HepG2 (cell line): ENCODE data around the gene PIGL. TPM values are rescaled to one million over a fixed set of nuclear protein-coding genes. Genes with fewer than 3 reads are reported as not detected.
A peak's percentile ranks its signal among the peaks of the same experiment; 100 is the strongest.

Experiments used
- AHR ChIP-seq: IDR thresholded peaks from 2 replicates; pipeline ENCODE4 v1.6.1; 2018; ENCODE audit warnings: missing genetic modification reagents, missing compliant biosample characterization
- ARNT2 ChIP-seq: sonication (generic); formaldehyde crosslinking; IDR thresholded peaks from 2 replicates; pipeline ENCODE4 v1.8.0; 2022; ENCODE audit warnings: mild to moderate bottlenecking, low read depth, missing genetic modification reagents, moderate library complexity
- EEA1 ChIP-seq: sonication (generic); formaldehyde crosslinking; IDR thresholded peaks from 2 replicates; pipeline ENCODE4 v1.5.1; 2020; ENCODE audit warnings: mild to moderate bottlenecking, missing genetic modification reagents, borderline replicate concordance
- GATAD2A ChIP-seq: IDR thresholded peaks from 2 replicates; pipeline ENCODE4 v1.6.1; 2016
- KLF16 ChIP-seq, 2 experiments: sonication (generic) in 1 of 2; formaldehyde crosslinking in 1 of 2; IDR thresholded peaks; 2 replicates each; pipeline versions ENCODE4 v1.6.1 to v1.8.0; 2016 to 2023; ENCODE audit warnings: missing genetic modification reagents in 2 of 2, missing compliant biosample characterization in 1 of 2
- RAD21 ChIP-seq: fragments of 450-650 bp; formaldehyde crosslinking; IDR thresholded peaks from 2 replicates; pipeline ENCODE4 v1.5.0; 2020; ENCODE audit warnings: mild to moderate bottlenecking
- ZBTB44 ChIP-seq: sonication (generic); formaldehyde crosslinking; IDR thresholded peaks from 2 replicates; pipeline ENCODE4 v1.4.0; 2020; ENCODE audit warnings: missing genetic modification reagents
- ZFP82 ChIP-seq: sonication (generic); formaldehyde crosslinking; IDR thresholded peaks from 2 replicates; pipeline ENCODE4 v1.5.1; 2020; ENCODE audit warnings: mild to moderate bottlenecking, missing genetic modification reagents, borderline replicate concordance
- ZNF138 ChIP-seq: sonication (generic); formaldehyde crosslinking; IDR thresholded peaks from 2 replicates; pipeline ENCODE4 v1.5.0; 2020; ENCODE audit warnings: mild to moderate bottlenecking, low read depth, missing genetic modification reagents
- ZNF256 ChIP-seq: sonication (generic); formaldehyde crosslinking; conservative IDR thresholded peaks from 2 replicates; pipeline ENCODE4 v1.4.0; 2020; ENCODE audit warnings: missing genetic modification reagents
- ZNF33B ChIP-seq: sonication (generic); formaldehyde crosslinking; IDR thresholded peaks from 2 replicates; pipeline ENCODE4 v1.5.1; 2020; ENCODE audit warnings: mild to moderate bottlenecking, missing genetic modification reagents
- ZNF350 ChIP-seq: sonication (generic); formaldehyde crosslinking; IDR thresholded peaks from 2 replicates; pipeline ENCODE4 v1.4.0; 2020; ENCODE audit warnings: mild to moderate bottlenecking, low read depth, missing genetic modification reagents, borderline replicate concordance
- ZNF713 ChIP-seq: sonication (generic); formaldehyde crosslinking; IDR thresholded peaks from 2 replicates; pipeline ENCODE4 v1.4.0; 2020; ENCODE audit warnings: mild to moderate bottlenecking, missing genetic modification reagents
- polyA plus RNA-seq, 8 experiments: library from polyadenylated mRNA; depleted of rRNA in 3 of 8; stranded (reverse) in 7 of 8; unstranded in 1 of 8; fragments of >200 nt; fragmentation: Illumina TruSeq in 4 of 8; extraction: Trizol in 4 of 8; gene quantifications; 2 replicates each; pipeline versions ENCODE4 v1.2.1 to v1.2.3, GENCODE V29; 2011 to 2016; ENCODE audit warnings: low read depth in 4 of 8, missing spikeins in 1 of 8, mixed read lengths in 1 of 8; ENCODE audit not compliant: insufficient read depth in 1 of 8
- total RNA-seq, 5 experiments: library from RNA; depleted of rRNA; stranded (reverse); fragments of >200 nt; fragmentation: Illumina TruSeq; extraction: Trizol; gene quantifications; 2 replicates each; pipeline ENCODE4 v1.2.3, GENCODE V29; 2016; ENCODE audit warnings: low read depth in 1 of 5
- TF ChIP-seq, protein P1 (sequence below): sonication (generic); formaldehyde crosslinking; IDR thresholded peaks from 2 replicates; pipeline ENCODE4 v1.5.1; 2020; ENCODE audit warnings: missing genetic modification reagents, mild to moderate bottlenecking, borderline replicate concordance
- TF ChIP-seq, protein P2 (sequence below): sonication (generic); formaldehyde crosslinking; IDR thresholded peaks from 2 replicates; pipeline ENCODE4 v1.5.1; 2020; ENCODE audit warnings: mild to moderate bottlenecking, missing genetic modification reagents, borderline replicate concordance
- TF ChIP-seq, protein P3 (sequence below): IDR thresholded peaks from 2 replicates; pipeline ENCODE4 v1.6.1; 2012; ENCODE audit warnings: low read depth, low read length, improper control_type of control experiment
- TF ChIP-seq, protein P4 (sequence below): sonication (generic); formaldehyde crosslinking; IDR thresholded peaks from 2 replicates; pipeline ENCODE4 v1.9.0; 2022; ENCODE audit warnings: missing genetic modification reagents, mild to moderate bottlenecking, borderline replicate concordance

Gene PIGL
- total and polyA plus RNA-seq, 2 of the 13 experiments (the other 11 are each of a cell fraction or from before 2014, with no cell fraction given), result 28.5 to 63.8 TPM

- TF ChIP-seq ZNF350 (CRISPR knock-in tag) (no peak), ZBTB44 (CRISPR knock-in tag) (no peak), KLF16 (CRISPR knock-in tag; IDR thresholded peaks at IDR 0.05) (peak in 1 of 2 experiments; percentile 46; a peak in 1 of 4 replicates), ZNF256 (CRISPR knock-in tag) (no peak), GATAD2A (CRISPR knock-in tag) (peak; percentile 69), AHR (CRISPR knock-in tag) (no peak), ZFP82 (CRISPR knock-in tag) (no peak), ZNF713 (CRISPR knock-in tag) (no peak), EEA1 (CRISPR knock-in tag) (no peak), ARNT2 (no peak), ZNF138 (no peak), ZNF33B (CRISPR knock-in tag) (no peak), RAD21 (CRISPR knock-in tag) (no peak)
- TF ChIP-seq, protein P1, sequence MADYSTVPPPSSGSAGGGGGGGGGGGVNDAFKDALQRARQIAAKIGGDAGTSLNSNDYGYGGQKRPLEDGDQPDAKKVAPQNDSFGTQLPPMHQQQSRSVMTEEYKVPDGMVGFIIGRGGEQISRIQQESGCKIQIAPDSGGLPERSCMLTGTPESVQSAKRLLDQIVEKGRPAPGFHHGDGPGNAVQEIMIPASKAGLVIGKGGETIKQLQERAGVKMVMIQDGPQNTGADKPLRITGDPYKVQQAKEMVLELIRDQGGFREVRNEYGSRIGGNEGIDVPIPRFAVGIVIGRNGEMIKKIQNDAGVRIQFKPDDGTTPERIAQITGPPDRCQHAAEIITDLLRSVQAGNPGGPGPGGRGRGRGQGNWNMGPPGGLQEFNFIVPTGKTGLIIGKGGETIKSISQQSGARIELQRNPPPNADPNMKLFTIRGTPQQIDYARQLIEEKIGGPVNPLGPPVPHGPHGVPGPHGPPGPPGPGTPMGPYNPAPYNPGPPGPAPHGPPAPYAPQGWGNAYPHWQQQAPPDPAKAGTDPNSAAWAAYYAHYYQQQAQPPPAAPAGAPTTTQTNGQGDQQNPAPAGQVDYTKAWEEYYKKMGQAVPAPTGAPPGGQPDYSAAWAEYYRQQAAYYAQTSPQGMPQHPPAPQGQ (CRISPR knock-in tag), result no peak
- TF ChIP-seq, protein P2, sequence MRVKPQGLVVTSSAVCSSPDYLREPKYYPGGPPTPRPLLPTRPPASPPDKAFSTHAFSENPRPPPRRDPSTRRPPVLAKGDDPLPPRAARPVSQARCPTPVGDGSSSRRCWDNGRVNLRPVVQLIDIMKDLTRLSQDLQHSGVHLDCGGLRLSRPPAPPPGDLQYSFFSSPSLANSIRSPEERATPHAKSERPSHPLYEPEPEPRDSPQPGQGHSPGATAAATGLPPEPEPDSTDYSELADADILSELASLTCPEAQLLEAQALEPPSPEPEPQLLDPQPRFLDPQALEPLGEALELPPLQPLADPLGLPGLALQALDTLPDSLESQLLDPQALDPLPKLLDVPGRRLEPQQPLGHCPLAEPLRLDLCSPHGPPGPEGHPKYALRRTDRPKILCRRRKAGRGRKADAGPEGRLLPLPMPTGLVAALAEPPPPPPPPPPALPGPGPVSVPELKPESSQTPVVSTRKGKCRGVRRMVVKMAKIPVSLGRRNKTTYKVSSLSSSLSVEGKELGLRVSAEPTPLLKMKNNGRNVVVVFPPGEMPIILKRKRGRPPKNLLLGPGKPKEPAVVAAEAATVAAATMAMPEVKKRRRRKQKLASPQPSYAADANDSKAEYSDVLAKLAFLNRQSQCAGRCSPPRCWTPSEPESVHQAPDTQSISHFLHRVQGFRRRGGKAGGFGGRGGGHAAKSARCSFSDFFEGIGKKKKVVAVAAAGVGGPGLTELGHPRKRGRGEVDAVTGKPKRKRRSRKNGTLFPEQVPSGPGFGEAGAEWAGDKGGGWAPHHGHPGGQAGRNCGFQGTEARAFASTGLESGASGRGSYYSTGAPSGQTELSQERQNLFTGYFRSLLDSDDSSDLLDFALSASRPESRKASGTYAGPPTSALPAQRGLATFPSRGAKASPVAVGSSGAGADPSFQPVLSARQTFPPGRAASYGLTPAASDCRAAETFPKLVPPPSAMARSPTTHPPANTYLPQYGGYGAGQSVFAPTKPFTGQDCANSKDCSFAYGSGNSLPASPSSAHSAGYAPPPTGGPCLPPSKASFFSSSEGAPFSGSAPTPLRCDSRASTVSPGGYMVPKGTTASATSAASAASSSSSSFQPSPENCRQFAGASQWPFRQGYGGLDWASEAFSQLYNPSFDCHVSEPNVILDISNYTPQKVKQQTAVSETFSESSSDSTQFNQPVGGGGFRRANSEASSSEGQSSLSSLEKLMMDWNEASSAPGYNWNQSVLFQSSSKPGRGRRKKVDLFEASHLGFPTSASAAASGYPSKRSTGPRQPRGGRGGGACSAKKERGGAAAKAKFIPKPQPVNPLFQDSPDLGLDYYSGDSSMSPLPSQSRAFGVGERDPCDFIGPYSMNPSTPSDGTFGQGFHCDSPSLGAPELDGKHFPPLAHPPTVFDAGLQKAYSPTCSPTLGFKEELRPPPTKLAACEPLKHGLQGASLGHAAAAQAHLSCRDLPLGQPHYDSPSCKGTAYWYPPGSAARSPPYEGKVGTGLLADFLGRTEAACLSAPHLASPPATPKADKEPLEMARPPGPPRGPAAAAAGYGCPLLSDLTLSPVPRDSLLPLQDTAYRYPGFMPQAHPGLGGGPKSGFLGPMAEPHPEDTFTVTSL (CRISPR knock-in tag), result peak; percentile 38; the same call in 1 of the 2 replicates
- TF ChIP-seq, protein P3, sequence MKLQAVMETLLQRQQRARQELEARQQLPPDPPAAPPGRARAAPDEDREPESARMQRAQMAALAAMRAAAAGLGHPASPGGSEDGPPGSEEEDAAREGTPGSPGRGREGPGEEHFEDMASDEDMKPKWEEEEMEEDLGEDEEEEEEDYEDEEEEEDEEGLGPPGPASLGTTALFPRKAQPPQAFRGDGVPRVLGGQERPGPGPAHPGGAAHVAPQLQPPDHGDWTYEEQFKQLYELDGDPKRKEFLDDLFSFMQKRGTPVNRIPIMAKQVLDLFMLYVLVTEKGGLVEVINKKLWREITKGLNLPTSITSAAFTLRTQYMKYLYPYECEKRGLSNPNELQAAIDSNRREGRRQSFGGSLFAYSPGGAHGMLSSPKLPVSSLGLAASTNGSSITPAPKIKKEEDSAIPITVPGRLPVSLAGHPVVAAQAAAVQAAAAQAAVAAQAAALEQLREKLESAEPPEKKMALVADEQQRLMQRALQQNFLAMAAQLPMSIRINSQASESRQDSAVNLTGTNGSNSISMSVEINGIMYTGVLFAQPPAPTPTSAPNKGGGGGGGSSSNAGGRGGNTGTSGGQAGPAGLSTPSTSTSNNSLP, result no peak
- TF ChIP-seq, protein P4, sequence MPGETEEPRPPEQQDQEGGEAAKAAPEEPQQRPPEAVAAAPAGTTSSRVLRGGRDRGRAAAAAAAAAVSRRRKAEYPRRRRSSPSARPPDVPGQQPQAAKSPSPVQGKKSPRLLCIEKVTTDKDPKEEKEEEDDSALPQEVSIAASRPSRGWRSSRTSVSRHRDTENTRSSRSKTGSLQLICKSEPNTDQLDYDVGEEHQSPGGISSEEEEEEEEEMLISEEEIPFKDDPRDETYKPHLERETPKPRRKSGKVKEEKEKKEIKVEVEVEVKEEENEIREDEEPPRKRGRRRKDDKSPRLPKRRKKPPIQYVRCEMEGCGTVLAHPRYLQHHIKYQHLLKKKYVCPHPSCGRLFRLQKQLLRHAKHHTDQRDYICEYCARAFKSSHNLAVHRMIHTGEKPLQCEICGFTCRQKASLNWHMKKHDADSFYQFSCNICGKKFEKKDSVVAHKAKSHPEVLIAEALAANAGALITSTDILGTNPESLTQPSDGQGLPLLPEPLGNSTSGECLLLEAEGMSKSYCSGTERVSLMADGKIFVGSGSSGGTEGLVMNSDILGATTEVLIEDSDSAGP (CRISPR knock-in tag), result no peak
Observed at GRCh38 chr17:16171613-16172012, 45.4 kb upstream of the PIGL start (continued).
